CD14-positive monocyte (primary cell): Measurements from ENCODE around the gene CCDC88B. TPM values are rescaled to one million over a fixed set of nuclear protein-coding genes. Genes with fewer than 3 reads are reported as not detected.

Source experiments
- DNase-seq, 3 donors: peaks; one replicate each; pipeline ENCODE4 v3.0.0-alpha.2; 2011 to 2022
- H2AFZ ChIP-seq: 2 replicates; pipeline ENCODE4 v1.6.0; 2012; ENCODE audit warnings: mild to moderate bottlenecking, low read depth, low read length, inconsistent platforms; ENCODE audit not compliant: insufficient read depth, poor library complexity, severe bottlenecking
- H3K27ac ChIP-seq, 2 donors: 1 replicate in 1 of 2; 2 replicates in 1 of 2; pipeline ENCODE4 v1.5.1; 2012 to 2013; ENCODE audit warnings: low read length in 2 of 2, control low read depth in 1 of 2, inconsistent platforms in 1 of 2, low read depth in 1 of 2, mild to moderate bottlenecking in 1 of 2
- H3K27me3 ChIP-seq, 2 donors: one replicate each; pipeline versions ENCODE4 v1.6.0 to v1.6.1; 2011 to 2013; ENCODE audit warnings: low read length in 2 of 2; ENCODE audit not compliant: control insufficient read depth in 2 of 2, insufficient read depth in 2 of 2
- H3K36me3 ChIP-seq, 2 donors: replicated peaks in 1 of 2; 1 replicate in 1 of 2; 2 replicates in 1 of 2; pipeline versions ENCODE4 v1.5.1 to v1.6.1; 2012 to 2013; ENCODE audit warnings: low read length in 2 of 2, control low read depth in 1 of 2, inconsistent platforms in 1 of 2, mild to moderate bottlenecking in 1 of 2; ENCODE audit not compliant: insufficient read depth in 2 of 2, control insufficient read depth in 1 of 2
- H3K4me1 ChIP-seq, 2 donors: 1 replicate in 1 of 2; 2 replicates in 1 of 2; pipeline versions ENCODE4 v1.5.1 to v1.6.1; 2012 to 2013; ENCODE audit warnings: low read length in 2 of 2, control low read depth in 1 of 2, inconsistent platforms in 1 of 2, mild to moderate bottlenecking in 1 of 2, moderate library complexity in 1 of 2; ENCODE audit not compliant: insufficient read depth in 2 of 2, control insufficient read depth in 1 of 2
- H3K4me2 ChIP-seq: replicated peaks from 2 replicates; pipeline ENCODE3; 2012; ENCODE audit warnings: low read length, moderate library complexity, mild to moderate bottlenecking; ENCODE audit not compliant: poor library complexity, severe bottlenecking; ENCODE audit errors: extremely low read depth
- H3K4me3 ChIP-seq, 3 experiments: fragments of 200-600 bp in 1 of 3; sonication (generic) in 1 of 3; replicated peaks in 1 of 3; 1 replicate in 2 of 3; 2 replicates in 1 of 3; pipeline ENCODE4 v1.5.1; 2011 to 2013; ENCODE audit warnings: low read length in 3 of 3, mild to moderate bottlenecking in 3 of 3, control low read depth in 2 of 3, low read depth in 2 of 3, inconsistent platforms in 1 of 3, moderate library complexity in 1 of 3
- H3K79me2 ChIP-seq: 2 replicates; pipeline ENCODE4 v1.6.0; 2012; ENCODE audit warnings: mild to moderate bottlenecking, control low read depth, inconsistent platforms, low read length, moderate library complexity; ENCODE audit not compliant: insufficient read depth
- H3K9ac ChIP-seq: 2 replicates; pipeline ENCODE4 v1.6.0; 2017; ENCODE audit warnings: low read length, mild to moderate bottlenecking; ENCODE audit not compliant: insufficient read depth, poor library complexity, severe bottlenecking
- H3K9me3 ChIP-seq, 2 donors: replicated peaks in 1 of 2; 1 replicate in 1 of 2; 2 replicates in 1 of 2; pipeline versions ENCODE4 v1.5.1 to v1.6.1; 2012 to 2013; ENCODE audit warnings: low read length in 2 of 2, control low read depth in 1 of 2; ENCODE audit not compliant: control insufficient read depth in 1 of 2, insufficient read depth in 1 of 2
- H4K20me1 ChIP-seq: 2 replicates; pipeline ENCODE4 v1.6.0; 2012; ENCODE audit warnings: mild to moderate bottlenecking, low read length, control low read depth, moderate library complexity; ENCODE audit not compliant: insufficient read depth
- H3K27ac Mint-ChIP-seq, 7 donors: one replicate each; pipeline ENCODE4 v1.8.0; 2020; ENCODE audit warnings: mild to moderate bottlenecking in 7 of 7, mixed read lengths in 7 of 7, moderate library complexity in 6 of 7, inconsistent platforms in 2 of 7
- H3K27me3 Mint-ChIP-seq, 3 donors: one replicate each; pipeline ENCODE4 v1.8.0; 2021 to 2022; ENCODE audit warnings: low read depth in 3 of 3, mild to moderate bottlenecking in 3 of 3, mixed read lengths in 3 of 3, moderate library complexity in 3 of 3, inconsistent platforms in 1 of 3
- H3K36me3 Mint-ChIP-seq, 2 donors: one replicate each; pipeline ENCODE4 v1.8.0; 2020; ENCODE audit warnings: mixed read lengths in 2 of 2, inconsistent platforms in 1 of 2, mild to moderate bottlenecking in 1 of 2
- H3K4me1 Mint-ChIP-seq: one replicate; pipeline ENCODE4 v1.8.0; 2020; ENCODE audit warnings: mild to moderate bottlenecking, mixed read lengths
- H3K4me3 Mint-ChIP-seq, 2 donors: one replicate each; pipeline ENCODE4 v1.8.0; 2020; ENCODE audit warnings: mild to moderate bottlenecking in 2 of 2, mixed read lengths in 2 of 2, moderate library complexity in 1 of 2
- H3K9me3 Mint-ChIP-seq, 7 donors: one replicate each; pipeline ENCODE4 v1.8.0; 2020 to 2022; ENCODE audit warnings: mixed read lengths in 7 of 7, mild to moderate bottlenecking in 6 of 7, moderate library complexity in 6 of 7, inconsistent platforms in 2 of 7
- CTCF ChIP-seq: fragments of 200-600 bp; IDR thresholded peaks from one replicate; pipeline ENCODE4 v1.8.0; 2022; ENCODE audit warnings: antibody characterized with exemption, mild to moderate bottlenecking
- WGBS: methylation state at CpG from one replicate; pipeline ENCODE4 v1.1.5; 2013; ENCODE audit warnings: missing lambda C conversion rate; ENCODE audit not compliant: insufficient coverage; 5-methylcytosine and 5-hydroxymethylcytosine counted together
- intact Hi-C, 2 donors: fragments of 100-400 bp; cut with micrococcal nuclease; formaldehyde crosslinking; loops; one replicate each; pipeline versions ENCODE4 v1.15.0 to v1.15.1; 2023
- polyA plus RNA-seq, 3 donors: library from polyadenylated mRNA; depleted of rRNA in 1 of 3; unstranded in 2 of 3; stranded (reverse) in 1 of 3; fragments of 300-500 nt in 2 of 3; fragments of >200 nt in 1 of 3; fragmentation: Illumina TruSeq in 2 of 3; gene quantifications; 1 replicate in 2 of 3; 2 replicates in 1 of 3; pipeline ENCODE4 v1.2.3, GENCODE V29; 2012 to 2021

The CCDC88B gene
- polyA plus RNA-seq, 3 donors = 8.2 to 215 (median 18.9) TPM

- Histone ChIP-seq H3K27ac (no peak overlapping the region), H3K27me3 (peaks cover 36 to 50% of the 10 kb centered on the region in 2 donors), H3K9ac (no peak overlapping the region), H3K79me2 (no peaks in the 10 kb centered on the region), H3K9me3 (peaks cover 4 to 26% of the 10 kb centered on the region in 2 donors), H4K20me1 (no peaks in the 10 kb centered on the region), H3K4me3 (no peak overlapping the region), H3K4me1 (peaks cover 11 to 25% of the 10 kb centered on the region in 2 donors), H2AFZ (no peak overlapping the region), H3K36me3 (no peaks in the 10 kb centered on the region), H3K4me2 (no peak overlapping the region)
- WGBS = 57% methylated on average over 8 of the region's 10 CpGs
- Mint-ChIP-seq H3K36me3 (peaks cover 5 to 15% of the 10 kb centered on the region in 2 donors), H3K27ac (no peak overlapping the region), H3K4me3 (peak overlapping the region in 1 of 2 donors; percentile 81), H3K4me1 (peaks cover 16% of the 10 kb centered on the region), H3K27me3 (peaks cover 50 to 69% (median 54%) of the 10 kb centered on the region in 3 donors), H3K9me3 (peaks cover 0 to 17% (median 3%) of the 10 kb centered on the region in 7 donors)
- peak in 1 of 3 donors; percentile 65 for DNase-seq
- intact Hi-C loops = no loop called here
- no peak for TF ChIP-seq CTCF
Observed at GRCh38 chr11:64290352-64291261, 49.4 kb upstream of the CCDC88B start.

- no peak within 1 kb of the TSS for H3K27ac Mint-ChIP-seq
- H3K36me3 ChIP-seq = no peaks in the 10 kb centered on the region
- no peak within 1 kb of the TSS for H2AFZ ChIP-seq
- no peaks in the 10 kb centered on the region for H4K20me1 ChIP-seq
- peak within 1 kb of the TSS in 1 of 3 experiments; percentile 25 for H3K4me3 ChIP-seq
- intact Hi-C loops = no loop called here
- H3K4me2 ChIP-seq = peak within 1 kb of the TSS; percentile 54
- peak within 1 kb of the TSS in 1 of 2 donors; percentile 81 for H3K4me3 Mint-ChIP-seq
- peaks cover 43 to 57% of the 10 kb centered on the region in 2 donors for H3K27me3 ChIP-seq
- H3K4me1 ChIP-seq = peaks cover 5 to 19% of the 10 kb centered on the region in 2 donors
- TF ChIP-seq CTCF = no peak
- peaks cover 4 to 29% of the 10 kb centered on the region in 2 donors for H3K9me3 ChIP-seq
- no peak within 1 kb of the TSS for H3K27ac ChIP-seq
- WGBS = 4% methylated on average over 45 of the region's 45 CpGs
- peaks cover 57 to 76% (median 61%) of the 10 kb centered on the region in 3 donors for H3K27me3 Mint-ChIP-seq
- no peak for DNase-seq
- H3K9ac ChIP-seq = no peak within 1 kb of the TSS
- peaks cover 13% of the 10 kb centered on the region for H3K4me1 Mint-ChIP-seq
- peaks cover 0 to 20% (median 3%) of the 10 kb centered on the region in 7 donors for H3K9me3 Mint-ChIP-seq
- H3K36me3 Mint-ChIP-seq = peaks cover 5 to 15% of the 10 kb centered on the region in 2 donors
- no peaks in the 10 kb centered on the region for H3K79me2 ChIP-seq
Observed at GRCh38 chr11:64291262-64291751, 48.7 kb upstream of the CCDC88B start, which contains the start of gene KCNK4. Gene KCNK4 (plus strand): TSS chr11:64291302. CDS start chr11:64293019, 1,717 bp downstream.
